Muscle layer of duodenum (tissue), 2 donors: ENCODE measurements around the gene PIK3R1.

ENCODE experiments used
- H3K27ac ChIP-seq: one replicate; pipeline ENCODE4 v1.7.0; 2013; ENCODE audit warnings: mild to moderate bottlenecking, low read length
- H3K27me3 ChIP-seq: one replicate; pipeline ENCODE4 v1.7.0; 2013; ENCODE audit warnings: low read depth, mild to moderate bottlenecking, control low read depth, low read length
- H3K36me3 ChIP-seq, 2 donors: one replicate each; pipeline ENCODE4 v1.7.0; 2013; ENCODE audit warnings: low read length in 2 of 2, control low read depth in 1 of 2, mild to moderate bottlenecking in 1 of 2; ENCODE audit not compliant: insufficient read depth in 2 of 2, control insufficient read depth in 1 of 2
- H3K4me1 ChIP-seq, 2 donors: one replicate each; pipeline ENCODE4 v1.7.0; 2013; ENCODE audit warnings: low read length in 2 of 2, mild to moderate bottlenecking in 2 of 2, control low read depth in 1 of 2, moderate library complexity in 1 of 2; ENCODE audit not compliant: insufficient read depth in 2 of 2, control insufficient read depth in 1 of 2
- H3K4me3 ChIP-seq, 2 donors: one replicate each; pipeline ENCODE4 v1.7.0; 2013; ENCODE audit warnings: low read length in 2 of 2, low read depth in 1 of 2, mild to moderate bottlenecking in 1 of 2
- H3K9me3 ChIP-seq, 2 donors: one replicate each; pipeline ENCODE4 v1.7.0; 2013; ENCODE audit warnings: low read length in 2 of 2, control low read depth in 1 of 2, mild to moderate bottlenecking in 1 of 2; ENCODE audit not compliant: control insufficient read depth in 1 of 2
- donor health status: healthy.

The PIK3R1 gene

DNA sequence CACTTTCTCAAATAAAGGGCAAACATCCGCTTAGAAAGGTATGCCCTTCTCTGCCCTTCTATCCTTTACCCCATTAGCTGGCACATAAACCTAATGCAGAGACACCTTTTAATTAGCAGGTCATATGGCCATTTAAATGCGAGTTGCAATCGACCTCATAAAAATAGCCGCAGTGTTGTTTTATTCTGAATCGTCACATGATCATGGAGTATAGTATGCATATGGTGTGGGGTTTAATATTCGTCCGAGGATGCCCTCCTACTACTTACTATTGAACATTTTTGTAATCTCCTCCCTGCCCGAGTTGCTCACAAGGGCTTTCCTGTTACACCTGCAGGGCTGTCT is 72.0 kb downstream of the PIK3R1 start:
- H3K9me3 ChIP-seq: no peaks in the 10 kb centered on the region
- peak overlapping the region; percentile 73 to 77 for H3K4me3 ChIP-seq
- peaks cover 26 to 80% of the 10 kb centered on the region in 2 donors for H3K4me1 ChIP-seq
- H3K27me3 ChIP-seq: no peaks in the 10 kb centered on the region
- peak overlapping the region; percentile 88 for H3K27ac ChIP-seq
- H3K36me3 ChIP-seq: peaks cover 7 to 17% of the 10 kb centered on the region in 2 donors

DNA sequence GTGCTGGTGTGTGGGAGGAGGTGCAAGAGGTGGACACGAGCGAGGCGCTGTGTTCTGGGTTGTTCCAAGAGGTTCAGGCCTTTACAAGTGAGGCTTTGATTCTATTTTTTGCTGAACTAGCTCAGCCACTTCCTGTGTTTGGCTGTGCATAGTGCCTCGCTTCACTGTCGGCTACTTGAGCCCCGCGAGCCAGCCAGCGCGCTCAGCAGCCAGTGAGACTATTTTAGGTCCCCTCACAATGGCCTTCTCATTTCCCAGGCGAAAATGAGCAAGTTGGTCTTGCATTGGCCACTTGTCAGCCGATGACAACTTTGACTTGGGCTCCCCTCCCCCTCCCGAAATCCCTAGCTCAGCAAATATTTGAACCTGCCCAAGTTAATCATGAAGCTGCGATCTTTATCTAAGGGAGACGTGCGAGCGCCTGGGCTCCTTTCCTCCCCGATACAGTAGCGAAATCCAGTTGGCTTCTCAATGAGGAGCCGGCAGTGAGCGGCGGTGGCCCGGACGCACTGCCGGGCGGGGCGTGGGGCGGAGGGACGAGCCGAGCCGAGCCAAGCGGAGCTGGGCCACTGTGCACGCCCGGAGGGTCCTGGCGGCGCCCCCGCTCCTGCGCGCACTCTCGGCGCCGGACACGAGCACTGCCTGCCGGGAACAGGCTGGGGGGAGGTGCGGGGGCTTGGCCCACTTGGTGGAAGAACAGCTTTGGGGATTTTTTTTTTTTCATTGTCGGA is 72.6 kb downstream of the PIK3R1 start:
- Histone ChIP-seq H3K27ac (peak overlapping the region; percentile 88), H3K4me3 (peak overlapping the region; percentile 73 to 77), H3K9me3 (no peaks in the 10 kb centered on the region), H3K4me1 (peaks cover 26 to 80% of the 10 kb centered on the region in 2 donors), H3K27me3 (no peaks in the 10 kb centered on the region), H3K36me3 (peaks cover 11 to 15% of the 10 kb centered on the region in 2 donors)

DNA sequence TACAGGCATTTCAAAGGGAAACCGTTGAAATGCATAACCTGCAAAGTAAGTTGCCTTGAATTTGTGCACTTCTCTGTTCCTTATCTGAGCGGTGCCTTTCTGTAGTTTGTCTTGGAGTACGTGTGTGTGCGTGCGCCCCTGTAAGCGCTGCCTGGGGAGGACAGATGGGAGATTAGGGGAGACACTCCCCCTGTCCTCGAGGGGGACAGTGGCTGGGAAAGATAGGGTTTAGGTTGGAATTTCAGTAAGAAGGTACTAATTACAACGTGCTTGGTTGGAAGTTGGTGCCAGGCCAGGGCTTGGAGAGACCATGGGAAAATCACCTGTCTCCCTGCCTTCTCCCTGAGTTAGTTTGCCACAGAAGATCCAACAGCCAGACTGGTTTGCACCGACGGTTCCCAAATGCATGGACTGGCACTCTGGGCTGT is 73.2 kb downstream of the PIK3R1 start:
- Histone ChIP-seq H3K4me3 (peak overlapping the region; percentile 73 to 77), H3K4me1 (peaks cover 26 to 78% of the 10 kb centered on the region in 2 donors), H3K27me3 (no peaks in the 10 kb centered on the region), H3K36me3 (peaks cover 15 to 16% of the 10 kb centered on the region in 2 donors), H3K9me3 (no peaks in the 10 kb centered on the region), H3K27ac (peak overlapping the region; percentile 88)

DNA sequence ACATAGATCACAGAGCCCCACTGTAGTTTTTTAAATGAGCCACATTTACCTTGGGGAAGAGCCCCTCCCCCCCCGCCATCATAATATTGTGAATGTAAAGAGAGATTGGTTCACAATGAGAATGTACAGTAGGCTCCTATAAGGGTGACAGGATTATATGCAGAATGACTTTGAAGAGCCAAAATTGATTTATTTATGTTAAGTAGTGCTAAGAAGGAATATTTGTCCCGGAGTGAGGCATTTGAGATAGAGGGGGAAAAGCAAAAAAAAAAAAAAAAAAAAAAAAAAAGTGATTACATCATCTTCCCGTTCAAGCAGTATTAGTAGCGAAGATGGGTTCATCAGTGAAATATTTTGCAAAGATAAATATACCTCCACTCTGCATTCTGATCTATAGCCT is 73.9 kb downstream of the PIK3R1 start:
- H3K36me3 ChIP-seq: peaks cover 17 to 21% of the 10 kb centered on the region in 2 donors
- no peaks in the 10 kb centered on the region for H3K9me3 ChIP-seq
- peak overlapping the region; percentile 88 for H3K27ac ChIP-seq
- peaks cover 26 to 70% of the 10 kb centered on the region in 2 donors for H3K4me1 ChIP-seq
- H3K4me3 ChIP-seq: peak overlapping the region; percentile 52 to 77
- no peaks in the 10 kb centered on the region for H3K27me3 ChIP-seq

DNA sequence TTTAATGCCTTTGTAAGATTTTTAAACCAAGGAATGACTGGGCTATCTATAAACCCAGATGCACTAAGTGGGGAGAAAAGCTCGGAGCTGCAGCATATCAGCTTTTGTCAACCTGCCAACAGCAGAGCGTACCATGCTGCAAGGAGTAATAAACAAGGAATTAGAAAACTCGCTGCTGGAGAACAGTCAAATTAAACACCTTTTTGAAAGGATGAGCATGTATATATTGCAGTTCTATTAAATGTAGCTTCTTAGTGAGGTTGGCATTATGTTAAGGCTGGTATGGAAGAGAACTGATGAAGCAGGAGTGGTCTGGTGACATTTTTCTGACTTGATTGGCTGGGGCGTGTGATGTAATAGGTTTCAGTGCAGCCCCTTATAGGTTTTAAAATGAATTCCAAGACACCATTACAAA is 74.7 kb downstream of the PIK3R1 start:
- peak overlapping the region; percentile 37 to 52 for H3K4me3 ChIP-seq
- peak overlapping the region; percentile 88 for H3K27ac ChIP-seq
- peaks cover 26 to 62% of the 10 kb centered on the region in 2 donors for H3K4me1 ChIP-seq

DNA sequence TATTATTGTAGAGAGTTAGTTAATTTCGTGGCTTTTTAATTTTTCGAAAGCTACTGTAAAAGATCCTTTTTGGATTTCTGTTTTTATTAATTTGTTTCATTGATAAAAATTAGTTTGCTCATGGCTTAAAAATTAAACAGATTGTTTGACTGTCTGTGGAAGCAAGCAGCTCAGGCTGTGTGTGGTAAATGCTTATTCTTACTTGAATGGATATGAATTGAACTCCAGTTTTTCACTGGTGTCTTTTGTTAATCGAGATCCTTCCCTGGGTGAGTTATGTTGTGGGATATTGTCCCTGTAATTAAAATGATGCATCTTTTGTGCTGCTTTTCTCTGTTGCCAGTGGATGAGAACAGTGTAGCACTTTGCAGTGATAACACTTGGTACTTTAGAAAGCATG is 75.3 kb downstream of the PIK3R1 start:
- peak overlapping the region; percentile 37 to 52 for H3K4me3 ChIP-seq
- H3K4me1 ChIP-seq: peaks cover 20 to 57% of the 10 kb centered on the region in 2 donors
- no peaks in the 10 kb centered on the region for H3K27me3 ChIP-seq
- peaks cover 27 to 32% of the 10 kb centered on the region in 2 donors for H3K36me3 ChIP-seq
- H3K27ac ChIP-seq: peak overlapping the region; percentile 88
- H3K9me3 ChIP-seq: no peaks in the 10 kb centered on the region

More for the DNA sequence above, 74.7 kb downstream of the PIK3R1 start:
- Histone ChIP-seq H3K36me3 (peaks cover 21 to 26% of the 10 kb centered on the region in 2 donors), H3K27me3 (no peaks in the 10 kb centered on the region), H3K9me3 (no peaks in the 10 kb centered on the region)

DNA sequence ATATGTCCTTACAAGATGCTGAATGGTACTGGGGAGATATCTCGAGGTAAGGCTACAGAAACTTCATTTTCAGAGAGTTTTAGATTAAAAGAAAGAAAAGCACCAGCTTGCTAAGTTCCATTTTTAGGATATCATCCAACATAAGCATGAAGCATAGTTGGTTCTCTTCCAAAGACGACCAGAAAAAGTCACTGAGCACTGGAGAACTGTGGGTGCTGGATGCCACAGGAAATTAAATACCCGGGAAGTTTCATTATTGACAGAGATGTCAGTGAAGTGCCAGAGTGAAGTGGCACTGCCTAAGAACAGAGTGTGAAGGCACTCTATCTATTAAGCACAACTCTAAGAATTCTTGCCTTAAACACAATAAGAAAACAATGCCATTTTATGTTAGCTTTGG is 76.8 kb downstream of the PIK3R1 start:
- H3K4me3 ChIP-seq: no peak overlapping the region
- peaks cover 8 to 43% of the 10 kb centered on the region in 2 donors for H3K4me1 ChIP-seq
- no peaks in the 10 kb centered on the region for H3K9me3 ChIP-seq
- H3K27me3 ChIP-seq: no peaks in the 10 kb centered on the region
- no peak overlapping the region for H3K27ac ChIP-seq
- peaks cover 42 to 46% of the 10 kb centered on the region in 2 donors for H3K36me3 ChIP-seq

DNA sequence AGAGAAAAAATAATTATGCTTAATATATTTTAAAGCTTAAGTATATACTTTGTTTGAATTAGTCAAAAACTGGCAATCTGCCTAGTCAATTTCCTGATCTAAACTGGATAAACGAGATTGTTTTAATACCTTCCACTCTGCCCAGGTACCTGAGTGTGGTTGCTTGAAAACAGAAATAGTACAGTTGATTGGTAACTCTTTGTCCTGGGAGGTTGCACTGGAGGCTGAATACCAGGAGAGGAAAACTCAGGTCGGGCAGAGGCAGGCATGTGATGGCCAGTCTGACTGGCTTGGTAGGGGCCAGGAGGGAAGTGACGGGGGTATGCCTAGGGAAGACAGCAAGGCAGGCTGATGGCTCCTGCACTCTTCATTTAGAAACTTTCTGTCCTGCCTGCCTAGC is 80.2 kb downstream of the PIK3R1 start:
- peaks cover 74% of the 10 kb centered on the region in 2 donors for H3K36me3 ChIP-seq
- no peak overlapping the region for H3K27ac ChIP-seq
- no peaks in the 10 kb centered on the region for H3K27me3 ChIP-seq
- peaks cover 2 to 17% of the 10 kb centered on the region in 2 donors for H3K4me1 ChIP-seq
- no peaks in the 10 kb centered on the region for H3K9me3 ChIP-seq
- H3K4me3 ChIP-seq: no peak overlapping the region

DNA sequence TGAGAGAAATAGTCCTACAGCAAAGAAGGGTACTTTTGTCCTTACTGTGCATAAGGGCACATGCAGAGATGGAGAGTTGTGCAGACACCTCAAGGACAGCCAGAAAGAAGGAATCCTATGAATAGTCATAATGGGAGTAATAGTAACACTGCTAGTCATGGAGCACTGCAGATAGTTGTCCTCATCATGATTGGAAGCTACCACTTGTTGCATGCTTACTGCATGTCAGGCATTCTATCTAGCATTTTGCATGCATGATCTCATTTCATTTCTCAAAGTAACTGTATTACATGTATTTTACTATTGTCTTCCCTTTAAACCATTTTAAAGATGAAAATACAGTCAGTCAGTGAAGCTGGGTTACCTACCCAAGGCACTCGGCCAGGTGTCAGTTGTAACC is 81.3 kb downstream of the PIK3R1 start:
- Histone ChIP-seq H3K27ac (no peak overlapping the region), H3K27me3 (no peaks in the 10 kb centered on the region), H3K4me1 (peaks cover 0 to 6% of the 10 kb centered on the region in 2 donors), H3K4me3 (no peak overlapping the region), H3K36me3 (peaks cover 75% of the 10 kb centered on the region in 2 donors), H3K9me3 (no peaks in the 10 kb centered on the region)

DNA sequence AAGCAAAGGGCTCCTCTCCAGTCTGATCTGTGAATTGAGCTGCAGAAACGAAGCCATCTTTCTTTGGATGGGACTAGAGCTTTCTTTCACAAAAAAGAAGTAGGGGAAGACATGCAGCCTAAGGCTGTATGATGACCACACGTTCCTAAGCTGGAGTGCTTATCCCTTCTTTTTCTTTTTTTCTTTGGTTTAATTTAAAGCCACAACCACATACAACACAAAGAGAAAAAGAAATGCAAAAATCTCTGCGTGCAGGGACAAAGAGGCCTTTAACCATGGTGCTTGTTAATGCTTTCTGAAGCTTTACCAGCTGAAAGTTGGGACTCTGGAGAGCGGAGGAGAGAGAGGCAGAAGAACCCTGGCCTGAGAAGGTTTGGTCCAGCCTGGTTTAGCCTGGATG is 82.1 kb downstream of the PIK3R1 start:
- no peaks in the 10 kb centered on the region for H3K27me3 ChIP-seq
- no peaks in the 10 kb centered on the region for H3K4me1 ChIP-seq
- peaks cover 75 to 77% of the 10 kb centered on the region in 2 donors for H3K36me3 ChIP-seq
- H3K27ac ChIP-seq: no peak overlapping the region
- no peak overlapping the region for H3K4me3 ChIP-seq
- H3K9me3 ChIP-seq: no peaks in the 10 kb centered on the region

DNA sequence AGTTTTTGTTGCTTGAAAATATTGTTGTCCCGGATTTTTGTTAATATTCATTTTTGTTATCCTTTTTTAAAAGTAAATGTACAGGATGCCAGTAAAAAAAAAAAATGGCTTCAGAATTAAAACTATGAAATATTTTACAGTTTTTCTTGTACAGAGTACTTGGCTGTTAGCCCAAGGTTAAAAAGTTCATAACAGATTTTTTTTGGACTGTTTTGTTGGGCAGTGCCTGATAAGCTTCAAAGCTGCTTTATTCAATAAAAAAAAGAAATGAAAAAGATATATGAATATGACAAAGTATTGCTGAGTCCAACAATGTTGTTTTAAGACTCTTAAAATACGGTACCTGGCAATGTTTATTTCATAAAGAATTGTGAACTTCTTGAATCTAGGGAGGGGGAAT is 82.9 kb downstream of the PIK3R1 start:
- Histone ChIP-seq H3K9me3 (no peaks in the 10 kb centered on the region), H3K27ac (no peak overlapping the region), H3K4me1 (no peaks in the 10 kb centered on the region), H3K27me3 (no peaks in the 10 kb centered on the region), H3K36me3 (peaks cover 68 to 70% of the 10 kb centered on the region in 2 donors), H3K4me3 (no peak overlapping the region)

DNA sequence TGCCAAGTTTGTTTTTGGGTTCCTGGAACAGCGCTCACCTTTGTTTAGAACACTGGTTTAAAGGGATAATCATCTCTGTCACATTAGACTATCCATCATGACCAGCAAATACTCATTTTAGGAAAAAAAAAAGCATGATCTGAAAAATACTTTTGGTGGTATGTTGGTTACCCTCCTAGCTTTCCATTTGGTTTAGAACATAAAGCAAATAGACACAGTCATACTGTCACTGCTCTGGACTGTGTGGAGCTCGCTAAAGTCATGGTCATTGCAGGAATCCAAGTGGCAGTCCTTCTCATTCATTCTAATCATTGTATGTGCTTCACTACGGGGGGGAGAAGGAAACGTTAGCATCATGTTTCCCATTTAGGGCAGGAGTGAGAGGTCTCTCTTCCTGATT is 83.5 kb downstream of the PIK3R1 start:
- Histone ChIP-seq H3K4me1 (no peaks in the 10 kb centered on the region), H3K36me3 (peaks cover 62 to 64% of the 10 kb centered on the region in 2 donors)

More for the DNA sequence above, 83.5 kb downstream of the PIK3R1 start:
- H3K27ac ChIP-seq: no peak overlapping the region
- H3K4me3 ChIP-seq: no peak overlapping the region
- no peaks in the 10 kb centered on the region for H3K9me3 ChIP-seq
- H3K27me3 ChIP-seq: no peaks in the 10 kb centered on the region
